ENCODE measurements around the gene S100A6.

Gene S100A6

GRCh38 chr1:153534925-153535241 lies 908 bp downstream of the S100A6 start:
- Histone ChIP-seq H2AFZ (ENCODE audit: low read depth, low read length, severe bottlenecking) (no peak overlapping the region), H3K9ac (ENCODE audit: low read length) (no peak overlapping the region), H4K20me1 (ENCODE audit: low read depth, low read length) (no peaks in the 10 kb centered on the region), H3K79me2 (ENCODE audit: insufficient read depth, low read length) (no peaks in the 10 kb centered on the region), H3K9me2 (replicated peaks; ENCODE audit: insufficient read depth, low read length) (no peaks in the 10 kb centered on the region), H3K9me3 (ENCODE audit: insufficient read depth, low read length) (no peaks in the 10 kb centered on the region), H3K36me3 (ENCODE audit: low read length) (no peaks in the 10 kb centered on the region), H3K27me3 (ENCODE audit: low read length) (no peaks in the 10 kb centered on the region), H3K4me3 (ENCODE audit: insufficient read depth, low read length, poor library complexity, severe bottlenecking) (no peak overlapping the region), H3F3A (ENCODE audit: insufficient read depth) (no peaks in the 10 kb centered on the region), H3K4me2 (ENCODE audit: low read depth, low read length, poor library complexity, severe bottlenecking) (no peak overlapping the region), H3K27ac (ENCODE audit: low read depth, low read length) (no peak overlapping the region)
- TF ChIP-seq EZH2phosphoT487 (conservative IDR thresholded peaks at IDR 0.05; ENCODE audit: low read length) (no peak), CTCF (IDR thresholded peaks at IDR 0.05; ENCODE audit: insufficient read depth, low read length, poor library complexity, severe bottlenecking) (no peak)

- no peaks in the 10 kb centered on the region for H3K36me3 ChIP-seq (ENCODE audit: low read length)
- no peaks in the 10 kb centered on the region for H3F3A ChIP-seq (ENCODE audit: insufficient read depth)
- H3K9ac ChIP-seq (ENCODE audit: low read length), result no peak overlapping the region
- H2AFZ ChIP-seq (ENCODE audit: low read depth, low read length, severe bottlenecking), result no peak overlapping the region
- H3K79me2 ChIP-seq (ENCODE audit: insufficient read depth, low read length), result no peaks in the 10 kb centered on the region
- TF ChIP-seq EZH2phosphoT487 (conservative IDR thresholded peaks at IDR 0.05; ENCODE audit: low read length), result no peak
- no peak for TF ChIP-seq CTCF (IDR thresholded peaks at IDR 0.05; ENCODE audit: insufficient read depth, low read length, poor library complexity, severe bottlenecking)
- no peaks in the 10 kb centered on the region for H4K20me1 ChIP-seq (ENCODE audit: low read depth, low read length)
- H3K4me2 ChIP-seq (ENCODE audit: low read depth, low read length, poor library complexity, severe bottlenecking), result no peak overlapping the region
- no peaks in the 10 kb centered on the region for H3K9me3 ChIP-seq (ENCODE audit: insufficient read depth, low read length)
- no peak overlapping the region for H3K4me3 ChIP-seq (ENCODE audit: insufficient read depth, low read length, poor library complexity, severe bottlenecking)
- no peak overlapping the region for H3K27ac ChIP-seq (ENCODE audit: low read depth, low read length)
- no peaks in the 10 kb centered on the region for H3K27me3 ChIP-seq (ENCODE audit: low read length)
- H3K9me2 ChIP-seq (replicated peaks; ENCODE audit: insufficient read depth, low read length), result no peaks in the 10 kb centered on the region
These were observed 1.4 kb downstream of the S100A6 start for GRCh38 chr1:153534226-153534924.

- Histone ChIP-seq H3F3A (ENCODE audit: insufficient read depth) (no peaks in the 10 kb centered on the region), H3K36me3 (ENCODE audit: low read length) (no peaks in the 10 kb centered on the region), H3K4me2 (ENCODE audit: low read depth, low read length, poor library complexity, severe bottlenecking) (no peak overlapping the region), H3K4me3 (ENCODE audit: insufficient read depth, low read length, poor library complexity, severe bottlenecking) (no peak overlapping the region), H2AFZ (ENCODE audit: low read depth, low read length, severe bottlenecking) (no peak overlapping the region), H3K9me2 (replicated peaks; ENCODE audit: insufficient read depth, low read length) (no peaks in the 10 kb centered on the region), H3K9ac (ENCODE audit: low read length) (no peak overlapping the region), H4K20me1 (ENCODE audit: low read depth, low read length) (no peaks in the 10 kb centered on the region), H3K27ac (ENCODE audit: low read depth, low read length) (no peak overlapping the region), H3K9me3 (ENCODE audit: insufficient read depth, low read length) (no peaks in the 10 kb centered on the region), H3K27me3 (ENCODE audit: low read length) (no peaks in the 10 kb centered on the region), H3K79me2 (ENCODE audit: insufficient read depth, low read length) (no peaks in the 10 kb centered on the region)
- TF ChIP-seq CTCF (IDR thresholded peaks at IDR 0.05; ENCODE audit: insufficient read depth, low read length, poor library complexity, severe bottlenecking), result no peak
These were observed 2.0 kb downstream of the S100A6 start for GRCh38 chr1:153533689-153534201.
